ENCODE data around the gene TOM1L2. TPM values are rescaled to one million over a fixed set of nuclear protein-coding genes. Genes with fewer than 3 reads are reported as not detected.

TOM1L2 gene
- polyA plus RNA-seq, 4 donors: 36.1 to 52.2 (median 44.9) TPM

GRCh38 chr17:17884391-17885357 is 87.5 kb downstream of the TOM1L2 start:
- DNase-seq (ENCODE audit: low read depth in 4 of 4, low spot score in 2 of 4): no peak

DNA sequence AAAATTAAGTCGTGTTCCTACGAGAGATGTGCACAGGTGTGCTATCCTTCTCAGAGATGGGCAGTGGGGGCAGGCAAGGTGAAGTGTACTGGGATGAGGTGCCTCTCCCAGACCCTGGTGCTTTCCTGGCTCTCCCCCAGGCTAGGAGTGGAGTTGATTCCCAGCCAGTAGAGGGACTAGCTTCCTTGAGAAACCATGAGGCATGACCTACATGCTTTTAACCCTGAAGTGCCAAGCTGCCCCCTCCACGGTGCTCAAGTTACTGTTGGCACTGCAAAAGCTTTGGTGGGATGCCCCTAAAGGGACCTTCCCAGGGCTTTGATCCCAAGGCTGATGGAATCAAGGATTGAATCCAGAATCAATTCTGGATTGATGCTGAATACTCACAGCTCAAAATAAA is 88.4 kb downstream of the TOM1L2 start:
- no peak for DNase-seq (ENCODE audit: low read depth in 4 of 4, low spot score in 2 of 4)

DNA sequence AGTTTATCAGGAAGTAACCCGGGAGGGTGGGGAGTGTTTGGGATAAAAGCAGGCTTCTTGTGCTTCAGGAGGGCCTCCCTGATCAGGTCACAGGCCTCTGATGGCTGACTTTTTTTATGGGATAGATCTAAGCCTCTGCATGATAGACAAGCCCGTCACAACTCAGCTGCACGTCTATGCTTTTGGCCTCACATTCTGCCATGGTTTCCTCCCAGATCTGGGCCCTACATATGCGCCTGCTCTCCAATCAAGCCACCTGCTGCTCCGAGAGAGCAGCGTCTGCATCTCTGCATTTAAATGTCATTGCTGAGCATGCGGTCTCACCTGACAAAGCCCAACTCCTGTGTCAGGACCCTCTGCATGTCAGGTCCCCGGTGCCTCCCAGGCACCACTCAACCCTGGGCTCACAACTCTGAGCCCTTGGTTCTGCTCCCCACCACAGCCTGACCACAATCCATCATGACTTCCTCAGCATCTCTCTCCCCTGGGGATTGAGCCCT is 90.1 kb downstream of the TOM1L2 start:
- DNase-seq (ENCODE audit: low read depth in 4 of 4, low spot score in 2 of 4): no peak

GRCh38 chr17:17880577-17881196 is 91.5 kb downstream of the TOM1L2 start:
- DNase-seq (ENCODE audit: low read depth in 4 of 4, low spot score in 2 of 4): no peak

- DNase-seq (ENCODE audit: low read depth in 4 of 4, low spot score in 2 of 4): peak; percentile 65 to 76 (median 70)
Observed at GRCh38 chr17:17877529-17878358, 94.5 kb downstream of the TOM1L2 start.

GRCh38 chr17:17876959-17877528 is 95.2 kb downstream of the TOM1L2 start:
- no peak for DNase-seq (ENCODE audit: low read depth in 4 of 4, low spot score in 2 of 4)

GRCh38 chr17:17874478-17874877 is 97.7 kb downstream of the TOM1L2 start:
- DNase-seq (ENCODE audit: low read depth in 4 of 4, low spot score in 2 of 4): no peak

DNA sequence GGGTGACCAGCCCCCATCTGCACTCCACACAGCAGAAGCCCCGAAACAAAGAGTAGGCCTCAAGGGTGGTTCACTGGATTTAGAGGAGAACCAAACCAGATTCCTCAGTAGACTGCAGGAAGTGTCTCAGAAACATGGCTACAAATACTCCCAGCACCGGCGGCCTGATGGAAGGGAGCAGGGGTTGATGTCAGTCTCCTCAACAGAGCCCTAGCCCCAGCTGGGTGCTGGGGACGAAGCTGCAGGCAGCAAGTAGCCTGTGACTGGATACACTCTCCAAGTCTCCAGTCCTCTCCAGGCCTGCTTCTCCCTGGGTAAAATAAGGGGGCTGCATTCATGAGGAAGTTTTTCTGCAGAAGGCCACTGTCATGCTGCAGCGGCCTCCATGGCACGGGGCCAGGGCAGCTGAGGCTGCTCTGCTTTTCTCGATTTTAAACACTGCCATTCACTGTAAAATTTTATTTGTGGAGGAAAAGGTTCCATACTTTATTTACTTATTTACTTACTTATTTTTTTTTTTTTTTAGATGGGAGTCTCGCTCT is 98.7 kb downstream of the TOM1L2 start:
- no peak for DNase-seq (ENCODE audit: low read depth in 4 of 4, low spot score in 2 of 4)

- no peak for DNase-seq (ENCODE audit: low read depth in 4 of 4, low spot score in 2 of 4)
Observed at GRCh38 chr17:17872547-17873345, 99.5 kb downstream of the TOM1L2 start.

GRCh38 chr17:17871913-17872312 is 100.3 kb downstream of the TOM1L2 start:
- no peak for DNase-seq (ENCODE audit: low read depth in 4 of 4, low spot score in 2 of 4)

GRCh38 chr17:17870247-17870646 is 102.0 kb downstream of the TOM1L2 start:
- no peak for DNase-seq (ENCODE audit: low read depth in 4 of 4, low spot score in 2 of 4)

- no peak for DNase-seq (ENCODE audit: low read depth in 4 of 4, low spot score in 2 of 4)
Observed at GRCh38 chr17:17868641-17869522, 103.3 kb downstream of the TOM1L2 start.

DNA sequence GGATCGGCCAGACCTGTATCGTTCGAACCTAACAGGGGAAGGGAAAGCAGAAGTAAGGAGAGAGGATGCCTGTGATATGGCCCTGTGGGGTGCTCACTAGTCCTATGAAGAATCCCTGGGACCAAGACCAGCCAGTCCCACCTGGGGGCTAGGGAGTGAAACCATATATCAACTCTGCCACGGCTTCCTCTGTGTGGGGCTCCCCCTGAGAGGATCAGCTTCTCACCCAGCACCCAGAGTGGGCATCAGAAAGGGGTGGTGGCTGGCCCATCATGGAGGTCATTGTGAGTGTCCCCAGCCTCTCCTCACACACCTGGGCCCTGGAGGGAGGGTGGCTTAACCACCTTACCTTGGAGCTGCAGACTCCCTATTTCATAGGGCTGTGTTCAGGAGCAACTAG is 105.3 kb downstream of the TOM1L2 start:
- no peak for DNase-seq (ENCODE audit: low read depth in 4 of 4, low spot score in 2 of 4)

- DNase-seq (ENCODE audit: low read depth in 4 of 4, low spot score in 2 of 4): no peak
Observed at GRCh38 chr17:17866425-17866824, 105.8 kb downstream of the TOM1L2 start.

- DNase-seq (ENCODE audit: low read depth in 4 of 4, low spot score in 2 of 4): no peak
Observed at GRCh38 chr17:17865035-17865434, 107.2 kb downstream of the TOM1L2 start.

DNA sequence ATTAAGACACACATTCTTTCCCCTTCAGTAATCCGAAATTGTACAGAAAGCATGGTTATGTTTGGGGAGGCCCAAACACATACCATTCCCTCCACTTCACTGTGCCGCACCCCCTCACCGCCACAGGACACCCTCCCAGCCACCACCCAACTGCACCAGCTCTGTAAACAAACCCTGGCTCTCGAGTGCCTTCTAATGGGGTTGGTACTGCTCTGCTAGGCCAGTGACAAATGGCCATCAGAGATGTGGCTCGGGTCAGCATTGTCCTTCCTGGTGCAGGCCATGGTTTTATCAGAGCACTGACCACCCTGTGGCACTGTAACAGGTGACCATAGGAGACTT is 111.5 kb downstream of the TOM1L2 start:
- DNase-seq (ENCODE audit: low read depth in 4 of 4, low spot score in 2 of 4): no peak

DNA sequence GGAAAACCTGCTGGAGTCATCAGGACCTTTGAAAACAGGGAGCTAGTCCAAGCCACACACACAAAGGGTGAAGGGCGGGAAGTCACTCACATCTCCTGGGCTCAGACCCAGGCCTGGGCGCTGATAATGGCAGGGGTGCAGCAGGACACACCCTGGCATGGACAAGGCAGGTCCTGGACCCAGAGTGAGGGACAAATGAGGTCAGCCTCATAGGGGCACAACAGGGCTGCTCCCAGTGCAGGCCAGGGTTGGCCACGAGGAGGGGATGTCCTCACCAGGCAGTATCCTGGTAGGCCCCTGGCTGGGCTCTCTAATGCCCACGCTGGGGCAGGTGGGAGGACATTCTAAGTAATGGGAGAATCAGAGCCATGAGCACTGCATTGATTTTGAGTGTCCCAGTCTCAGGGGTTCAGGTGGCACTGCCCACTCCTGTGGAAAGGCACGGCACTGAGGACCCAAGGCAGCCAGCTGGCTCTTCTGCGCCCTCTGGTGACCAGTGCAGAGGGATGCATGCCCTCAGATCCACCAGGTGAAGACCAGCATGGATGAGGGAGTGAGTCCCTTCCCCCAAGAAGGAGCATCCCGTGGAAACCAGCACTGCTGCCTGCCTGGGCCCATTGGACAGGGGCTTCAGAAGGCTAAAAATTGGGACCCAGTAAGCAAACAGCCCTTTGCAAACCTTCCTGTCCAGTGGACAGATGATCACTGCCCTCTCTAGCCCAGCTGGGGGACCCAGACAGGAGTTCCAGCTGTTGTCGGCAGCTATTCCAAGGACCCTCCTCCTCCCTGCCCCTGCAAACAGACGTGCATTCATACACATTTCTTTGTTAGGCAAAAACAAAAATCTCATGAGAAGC is 112.1 kb downstream of the TOM1L2 start:
- no peak for DNase-seq (ENCODE audit: low read depth in 4 of 4, low spot score in 2 of 4)

GRCh38 chr17:17857496-17857895 is 114.7 kb downstream of the TOM1L2 start:
- no peak for DNase-seq (ENCODE audit: low read depth in 4 of 4, low spot score in 2 of 4)
